NCI-H2171 treated with DMSO at 0.1 percent for 48 hours (cell line): ENCODE results near the gene KLK5.
A peak's percentile ranks its signal among the peaks of the same experiment; 100 is the strongest.
"Not testable (repeated sequence)": the region's sequence is repeated elsewhere in the genome, so short reads cannot be mapped to it uniquely, and the experiment has no call there.

Experiments used
- DNase-seq: peaks from one replicate; lab custom pipeline; 2025; lab: John Stamatoyannopoulos, UW

The KLK5 gene

GRCh38 chr19:50952910-50953309, at the start of gene KLK5:
Gene KLK5, minus strand, starts transcription at chr19:50953038. Its CDS starts 381 bp downstream, at chr19:50952657.
- no peak for DNase-seq

GRCh38 chr19:51002089-51002532, 49.3 kb upstream of the KLK5 start:
- no peak for DNase-seq

- DNase-seq, result no peak
These were observed 48.7 kb upstream of the KLK5 start, which contains the start of gene KLK8 for GRCh38 chr19:51001515-51001914. Gene KLK8, minus strand, starts transcription at chr19:51001604. Its CDS starts 437 bp downstream, at chr19:51001167.

- DNase-seq, result no peak
These were observed 48.1 kb upstream of the KLK5 start for GRCh38 chr19:51000981-51001380.

- DNase-seq, result no peak
These were observed 47.6 kb upstream of the KLK5 start for GRCh38 chr19:51000426-51000825.

- no peak for DNase-seq
These were observed 45.8 kb upstream of the KLK5 start for GRCh38 chr19:50998686-50999085.

- DNase-seq, result no peak
These were observed 45.2 kb upstream of the KLK5 start for GRCh38 chr19:50998061-50998460.

GRCh38 chr19:50994129-50994528, 41.3 kb upstream of the KLK5 start:
- DNase-seq, result peak; percentile 77

- DNase-seq, result no peak
These were observed 39.8 kb upstream of the KLK5 start for GRCh38 chr19:50992666-50993035.

- DNase-seq, result not testable (repeated sequence)
These were observed 31.6 kb upstream of the KLK5 start for GRCh38 chr19:50984416-50984815.

- no peak for DNase-seq
These were observed 30.9 kb upstream of the KLK5 start, which contains the start of gene KLK7 for GRCh38 chr19:50983625-50984292. Gene KLK7, minus strand, starts transcription at chr19:50983917. Its CDS starts 1,518 bp downstream, at chr19:50982399.

- DNase-seq, result no peak
These were observed 29.3 kb upstream of the KLK5 start for GRCh38 chr19:50982186-50982585.

GRCh38 chr19:50981587-50982146, 28.8 kb upstream of the KLK5 start:
- no peak for DNase-seq

- no peak for DNase-seq
These were observed 27.4 kb upstream of the KLK5 start for GRCh38 chr19:50980208-50980607.

GRCh38 chr19:50979758-50980157, 26.9 kb upstream of the KLK5 start:
- DNase-seq, result no peak

- DNase-seq, result no peak
These were observed 26.0 kb upstream of the KLK5 start for GRCh38 chr19:50978772-50979390.

- DNase-seq, result no peak
These were observed 24.8 kb upstream of the KLK5 start for GRCh38 chr19:50977626-50978025.

GRCh38 chr19:50975766-50976165, 22.9 kb upstream of the KLK5 start:
- no peak for DNase-seq

- no peak for DNase-seq
These were observed 22.1 kb upstream of the KLK5 start for GRCh38 chr19:50974702-50975556.

- no peak for DNase-seq
These were observed 20.0 kb upstream of the KLK5 start for GRCh38 chr19:50972795-50973376.

GRCh38 chr19:50969810-50970209, 17.0 kb upstream of the KLK5 start:
- not testable (repeated sequence) for DNase-seq

GRCh38 chr19:50969413-50969760, 16.5 kb upstream of the KLK5 start, which contains the start of gene KLK6:
Gene KLK6, minus strand, starts transcription at chr19:50969591. Its CDS starts 1,487 bp downstream, at chr19:50968104.
- DNase-seq, result no peak
